GM12878 (cell line): ENCODE results near the gene GRM7. TPM values are rescaled to one million over a fixed set of nuclear protein-coding genes. Genes with fewer than 3 reads are reported as not detected.

Source experiments
- ATAC-seq: fragments of 200-7000 bp; cut with Tn5 transposase; 3 replicates; pipeline ENCODE4 v1.9.1; 2020; ENCODE audit warnings: mild to moderate bottlenecking, moderate library complexity
- BruUV-seq: library from RNA; stranded (reverse); fragments of 400-500 nt; replicated peaks from 2 replicates; lab custom pipeline; 2021; lab: Mats Ljungman, UMichigan
- CTCF ChIA-PET: fragments of 300-600 bp; sonication (Branson Sonifier 250); formaldehyde crosslinking; extraction: SDS; loops from one replicate; lab custom pipeline; 2021; ENCODE audit warnings: inconsistent platforms; lab: Yijun Ruan, JAX
- POLR2A ChIA-PET: fragments of 350-600 bp; formaldehyde crosslinking; extraction: SDS; loops from one replicate; lab custom pipeline; 2021; ENCODE audit warnings: inconsistent platforms; lab: Charles Lee
- RAD21 ChIA-PET: fragments of 300-600 bp; sonication (Branson Sonifier 250); formaldehyde crosslinking; loops from one replicate; lab custom pipeline; 2023; ENCODE audit warnings: antibody characterized with exemption; ENCODE audit not compliant: unreplicated experiment; lab: Charles Lee
- SMC1A ChIA-PET: fragments of 300-600 bp; sonication (Branson Sonifier 250); formaldehyde crosslinking; loops from one replicate; lab custom pipeline; 2023; ENCODE audit not compliant: unreplicated experiment, uncharacterized antibody; lab: Charles Lee
- DNase-seq: peaks from one replicate; pipeline ENCODE4 v3.0.0-alpha.2; 2011; ENCODE audit warnings: low read depth, low spot score
- FAIRE-seq: peaks from 3 replicates; lab custom pipeline; 2011; peaks lifted over from hg19 to GRCh38; lab: Jason Lieb, UNC
- H2AFZ ChIP-seq: 2 replicates; pipeline ENCODE4 v1.6.0; 2011; ENCODE audit warnings: low read depth, low read length, control low read depth; ENCODE audit not compliant: control insufficient read depth
- H3K27ac ChIP-seq: 2 replicates; pipeline ENCODE4 v1.5.1; 2011; ENCODE audit warnings: control low read depth; ENCODE audit not compliant: control insufficient read depth, insufficient read depth
- H3K27me3 ChIP-seq, 2 experiments: replicated peaks in 1 of 2; 2 replicates each; pipeline versions ENCODE4 v1.6.0 to v1.6.1; 2011; ENCODE audit warnings: low read length in 1 of 2; ENCODE audit not compliant: control insufficient read depth in 2 of 2, insufficient read depth in 2 of 2
- H3K36me3 ChIP-seq, 2 experiments: 2 replicates each; pipeline ENCODE4 v1.5.1; 2011; ENCODE audit warnings: low read length in 1 of 2; ENCODE audit not compliant: control insufficient read depth in 2 of 2, insufficient read depth in 2 of 2
- H3K4me1 ChIP-seq: 2 replicates; pipeline ENCODE4 v1.6.1; 2011; ENCODE audit warnings: mild to moderate bottlenecking, low read length, moderate library complexity, mixed read lengths; ENCODE audit not compliant: control insufficient read depth, insufficient read depth
- H3K4me2 ChIP-seq: 2 replicates; pipeline ENCODE4 v1.6.0; 2011; ENCODE audit warnings: control low read depth; ENCODE audit not compliant: control insufficient read depth, insufficient read depth
- H3K4me3 ChIP-seq: fragments of 200-600 bp; sonication (generic); 2 replicates; pipeline ENCODE4 v1.5.1; 2016
- H3K79me2 ChIP-seq: 2 replicates; pipeline ENCODE4 v1.6.0; 2011; ENCODE audit warnings: low read length; ENCODE audit not compliant: control insufficient read depth, insufficient read depth
- H3K9ac ChIP-seq: 2 replicates; pipeline ENCODE4 v1.8.0; 2011; ENCODE audit warnings: low read length, control low read depth, mixed read lengths; ENCODE audit not compliant: control insufficient read depth, insufficient read depth
- H3K9me3 ChIP-seq: replicated peaks from 3 replicates; pipeline ENCODE4 v1.5.1; 2011; ENCODE audit warnings: mild to moderate bottlenecking, low read length; ENCODE audit not compliant: control insufficient read depth, insufficient read depth
- H4K20me1 ChIP-seq: 2 replicates; pipeline ENCODE4 v1.6.0; 2011; ENCODE audit not compliant: control insufficient read depth, insufficient read depth
- HDAC6 ChIP-seq: fragments of 200-600 bp; sonication (generic); IDR thresholded peaks from one replicate; pipeline ENCODE4 v1.8.0; 2017; ENCODE audit warnings: antibody characterized with exemption; ENCODE audit not compliant: unreplicated experiment
- HDGF ChIP-seq: fragments of 450-650 bp; IDR thresholded peaks from 2 replicates; pipeline ENCODE4 v1.6.1; 2016; ENCODE audit warnings: antibody characterized with exemption
- JUND ChIP-seq: IDR thresholded peaks from 2 replicates; pipeline ENCODE4 v1.6.1; 2012; ENCODE audit warnings: low read depth, mild to moderate bottlenecking, low read length, improper control_type of control experiment, moderate library complexity
- MEF2B ChIP-seq: fragments of 450-650 bp; IDR thresholded peaks from 2 replicates; pipeline ENCODE4 v1.6.1; 2018; ENCODE audit warnings: mild to moderate bottlenecking, moderate library complexity; ENCODE audit not compliant: partially characterized antibody, poor library complexity, severe bottlenecking
- NFYA ChIP-seq: IDR thresholded peaks from 2 replicates; pipeline ENCODE4 v1.6.1; 2011; ENCODE audit warnings: low read depth, mild to moderate bottlenecking, low read length, improper control_type of control experiment, borderline replicate concordance
- POLR2AphosphoS5 ChIP-seq: IDR thresholded peaks from 2 replicates; pipeline ENCODE4 v1.6.1; 2011; ENCODE audit warnings: mild to moderate bottlenecking, low read length, inconsistent platforms
- POU2F2 ChIP-seq: IDR thresholded peaks from 3 replicates; pipeline ENCODE4 v1.6.1; 2011; ENCODE audit warnings: low read depth, mild to moderate bottlenecking, low read length, borderline replicate concordance
- SIX5 ChIP-seq: IDR thresholded peaks from 2 replicates; pipeline ENCODE4 v1.6.1; 2011; ENCODE audit warnings: mild to moderate bottlenecking, low read depth, low read length, moderate library complexity; ENCODE audit not compliant: severe bottlenecking
- SMARCA5 ChIP-seq: fragments of 450-650 bp; IDR thresholded peaks from 2 replicates; pipeline ENCODE4 v1.6.1; 2017; ENCODE audit warnings: mild to moderate bottlenecking
- TAF1 ChIP-seq: IDR thresholded peaks from 2 replicates; pipeline ENCODE4 v1.6.1; 2011; ENCODE audit warnings: mild to moderate bottlenecking, low read depth, low read length, borderline replicate concordance
- ZBED1 ChIP-seq: IDR thresholded peaks from 2 replicates; pipeline ENCODE4 v1.6.1; 2016; ENCODE audit warnings: borderline replicate concordance
- ZNF384 ChIP-seq: IDR thresholded peaks from 2 replicates; pipeline ENCODE4 v1.6.1; 2012; ENCODE audit warnings: low read depth, mild to moderate bottlenecking, low read length, improper control_type of control experiment, borderline replicate concordance
- ZSCAN29 ChIP-seq: fragments of 450-650 bp; IDR thresholded peaks from 2 replicates; pipeline ENCODE4 v1.6.1; 2017; ENCODE audit warnings: mild to moderate bottlenecking, moderate library complexity
- WGBS: methylation state at CpG from one replicate; pipeline ENCODE4 v1.1.6; 2016; ENCODE audit warnings: low lambda C conversion rate; ENCODE audit not compliant: insufficient replicate concordance, insufficient coverage; ENCODE audit errors: missing lambda C conversion rate; 5-methylcytosine and 5-hydroxymethylcytosine counted together
- in situ Hi-C: fragments of 300-500 bp; cut with MboI; formaldehyde crosslinking; loops from 9 replicates; pipeline ENCODE4 v1.14.3; 2018; ENCODE audit warnings: mixed read lengths
- intact Hi-C: fragments of 100-400 bp; cut with micrococcal nuclease; formaldehyde crosslinking; loops from one replicate; pipeline ENCODE4 v1.14.2; 2022; ENCODE audit not compliant: unreplicated experiment
- polyA plus RNA-seq, 11 experiments: library from polyadenylated mRNA; depleted of rRNA in 4 of 11; unstranded in 6 of 11; stranded (reverse) in 5 of 11; fragments of >200 nt; fragmentation: Nextera tagmentation in 4 of 11; fragmentation: Illumina TruSeq in 1 of 11; extraction: Ambion mirVana in 4 of 11; extraction: Trizol in 1 of 11; gene quantifications; 1 replicate in 1 of 11; 2 replicates in 10 of 11; pipeline versions ENCODE4 v1.2.1 to v1.2.3, GENCODE V29; 2011 to 2016; ENCODE audit warnings: inconsistent platforms in 2 of 11, missing spikeins in 2 of 11, low read depth in 1 of 11
- total RNA-seq, 4 experiments: library from RNA; depleted of rRNA in 3 of 4; stranded (reverse); fragments of >200 nt in 3 of 4; fragmentation: Illumina TruSeq in 1 of 4; extraction: Trizol in 1 of 4; gene quantifications; 2 replicates each; pipeline versions ENCODE4 v1.2.1 to v1.2.3, GENCODE V29; 2013 to 2021
- TF ChIP-seq, protein P1 (sequence below): fragments of 450-650 bp; IDR thresholded peaks from 2 replicates; pipeline ENCODE4 v1.6.1; 2017; ENCODE audit warnings: low read depth, mild to moderate bottlenecking, moderate library complexity
- TF ChIP-seq, protein P2 (sequence below): IDR thresholded peaks from 2 replicates; pipeline ENCODE4 v1.6.1; 2012; ENCODE audit warnings: low read depth, low read length, improper control_type of control experiment
- TF ChIP-seq, protein P3 (sequence below): IDR thresholded peaks from 2 replicates; pipeline ENCODE4 v1.6.1; 2011; ENCODE audit warnings: borderline replicate concordance, low read depth, mild to moderate bottlenecking, moderate library complexity, mixed read lengths, low read length; ENCODE audit not compliant: insufficient read depth; ENCODE audit errors: extremely low read length

GRM7 gene
- total and polyA plus RNA-seq, 10 of the 15 experiments (the other 5 are each of a cell fraction or from before 2014, with no cell fraction given), result not detected

DNA sequence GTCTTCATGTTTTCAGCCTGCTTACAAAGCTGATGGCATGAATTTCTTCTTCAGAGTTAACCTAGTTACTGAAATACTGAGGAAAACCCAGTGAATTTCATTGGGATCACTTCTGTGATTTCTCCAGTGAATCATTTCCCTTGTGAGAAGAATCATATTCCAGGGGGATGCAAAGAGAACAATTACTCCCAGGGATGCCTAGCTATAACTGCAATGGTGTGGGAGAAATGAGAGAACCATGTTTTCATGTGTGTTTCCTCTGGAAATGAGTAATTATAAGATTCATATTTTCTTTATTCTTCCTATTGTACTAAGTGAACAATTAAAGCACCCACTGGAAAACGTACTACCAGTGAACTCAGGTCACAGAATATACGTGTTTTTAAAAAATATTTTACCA is 485.4 kb downstream of the GRM7 start (continued):
- no peak for TF ChIP-seq MEF2B

DNA sequence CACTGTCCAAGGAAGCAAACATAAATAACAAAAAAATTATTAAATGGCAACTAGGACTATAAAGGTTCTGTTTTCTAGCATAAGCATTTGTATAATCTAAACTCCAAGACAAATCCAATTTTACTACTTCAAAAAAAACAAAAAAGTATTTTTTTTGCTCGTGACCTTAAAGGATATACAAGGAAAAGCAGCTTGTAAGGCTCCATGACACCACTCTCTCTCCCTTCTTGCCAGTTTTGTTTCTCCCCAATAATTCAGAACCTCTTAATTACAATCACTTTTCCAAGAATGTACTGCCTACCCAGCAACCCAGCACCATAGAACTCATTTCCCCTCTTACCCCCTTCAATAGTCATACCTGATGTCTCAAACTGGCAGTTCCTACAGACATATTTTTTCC is 496.2 kb downstream of the GRM7 start:
- RAD21 ChIA-PET, result no interaction called here
- ATAC-seq, result no peak

DNA sequence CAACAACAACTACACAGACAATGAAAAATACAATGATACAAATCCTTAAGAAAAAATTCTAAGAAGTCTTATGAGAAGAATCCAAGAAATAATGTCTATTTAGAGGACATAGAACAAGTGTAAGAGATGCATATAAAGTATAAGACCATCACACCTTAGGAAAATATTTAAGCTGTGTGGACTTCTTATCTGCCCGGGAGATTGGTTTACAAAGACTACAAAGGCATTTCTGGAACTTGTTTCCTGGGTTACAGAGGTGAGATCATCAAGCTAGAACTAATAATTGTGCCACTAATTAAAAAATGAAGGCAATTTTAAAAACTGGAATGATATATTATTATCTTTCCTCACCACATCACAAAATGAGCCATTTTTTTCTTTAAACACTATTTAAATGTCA is 507.1 kb downstream of the GRM7 start:
- in situ Hi-C loops (no loop called here), intact Hi-C loops (no loop called here)
- Histone ChIP-seq H4K20me1 (no peaks in the 10 kb centered on the region), H3K36me3 (no peaks in the 10 kb centered on the region), H2AFZ (no peak overlapping the region), H3K79me2 (no peaks in the 10 kb centered on the region), H3K4me2 (no peak overlapping the region), H3K27me3 (no peaks in the 10 kb centered on the region), H3K4me3 (no peak overlapping the region), H3K9me3 (no peaks in the 10 kb centered on the region), H3K9ac (no peak overlapping the region), H3K4me1 (no peaks in the 10 kb centered on the region), H3K27ac (no peak overlapping the region)
- ChIA-PET SMC1A (no interaction called here), RAD21 (no interaction called here), CTCF (no interaction called here), POLR2A (no interaction called here)
- FAIRE-seq (no peak), DNase-seq (no peak), ATAC-seq (no peak)
- BruUV-seq, result no TSS peak
- WGBS, result 7% methylated on average over 1 of the region's 1 CpG
- no peak for TF ChIP-seq SMARCA5
- TF ChIP-seq, protein P1, sequence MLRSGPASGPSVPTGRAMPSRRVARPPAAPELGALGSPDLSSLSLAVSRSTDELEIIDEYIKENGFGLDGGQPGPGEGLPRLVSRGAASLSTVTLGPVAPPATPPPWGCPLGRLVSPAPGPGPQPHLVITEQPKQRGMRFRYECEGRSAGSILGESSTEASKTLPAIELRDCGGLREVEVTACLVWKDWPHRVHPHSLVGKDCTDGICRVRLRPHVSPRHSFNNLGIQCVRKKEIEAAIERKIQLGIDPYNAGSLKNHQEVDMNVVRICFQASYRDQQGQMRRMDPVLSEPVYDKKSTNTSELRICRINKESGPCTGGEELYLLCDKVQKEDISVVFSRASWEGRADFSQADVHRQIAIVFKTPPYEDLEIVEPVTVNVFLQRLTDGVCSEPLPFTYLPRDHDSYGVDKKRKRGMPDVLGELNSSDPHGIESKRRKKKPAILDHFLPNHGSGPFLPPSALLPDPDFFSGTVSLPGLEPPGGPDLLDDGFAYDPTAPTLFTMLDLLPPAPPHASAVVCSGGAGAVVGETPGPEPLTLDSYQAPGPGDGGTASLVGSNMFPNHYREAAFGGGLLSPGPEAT, result no peak
- TF ChIP-seq TAF1, result no peak
- TF ChIP-seq NFYA, result no peak
- no peak for TF ChIP-seq ZNF384
- TF ChIP-seq JUND, result no peak
- TF ChIP-seq ZSCAN29, result no peak
- TF ChIP-seq, protein P2, sequence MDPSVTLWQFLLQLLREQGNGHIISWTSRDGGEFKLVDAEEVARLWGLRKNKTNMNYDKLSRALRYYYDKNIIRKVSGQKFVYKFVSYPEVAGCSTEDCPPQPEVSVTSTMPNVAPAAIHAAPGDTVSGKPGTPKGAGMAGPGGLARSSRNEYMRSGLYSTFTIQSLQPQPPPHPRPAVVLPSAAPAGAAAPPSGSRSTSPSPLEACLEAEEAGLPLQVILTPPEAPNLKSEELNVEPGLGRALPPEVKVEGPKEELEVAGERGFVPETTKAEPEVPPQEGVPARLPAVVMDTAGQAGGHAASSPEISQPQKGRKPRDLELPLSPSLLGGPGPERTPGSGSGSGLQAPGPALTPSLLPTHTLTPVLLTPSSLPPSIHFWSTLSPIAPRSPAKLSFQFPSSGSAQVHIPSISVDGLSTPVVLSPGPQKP, result no peak

More for the DNA sequence above, 496.2 kb downstream of the GRM7 start:
- no peak overlapping the region for H3K4me3 ChIP-seq
- BruUV-seq, result no TSS peak
- no peak overlapping the region for H2AFZ ChIP-seq
- H3K79me2 ChIP-seq, result no peaks in the 10 kb centered on the region
- DNase-seq (no peak), FAIRE-seq (no peak)
- H3K4me1 ChIP-seq, result no peaks in the 10 kb centered on the region
- H3K36me3 ChIP-seq, result no peaks in the 10 kb centered on the region
- WGBS, result 5% methylated on average over 1 of the region's 1 CpG
- no peak overlapping the region for H3K4me2 ChIP-seq
- intact Hi-C loops (no loop called here), in situ Hi-C loops (no loop called here)
- ChIA-PET POLR2A (no interaction called here), SMC1A (interaction anchor here (0.7 kb wide), 1 partner anchor 198 kb away, joined by 3 read pairs; no protein-coding TSS in a partner anchor), CTCF (interaction anchor here (0.8 kb wide), 1 partner anchor 250 kb away, joined by 3 read pairs; no protein-coding TSS in a partner anchor)
- no peak for TF ChIP-seq ZBED1
- TF ChIP-seq, protein P3, sequence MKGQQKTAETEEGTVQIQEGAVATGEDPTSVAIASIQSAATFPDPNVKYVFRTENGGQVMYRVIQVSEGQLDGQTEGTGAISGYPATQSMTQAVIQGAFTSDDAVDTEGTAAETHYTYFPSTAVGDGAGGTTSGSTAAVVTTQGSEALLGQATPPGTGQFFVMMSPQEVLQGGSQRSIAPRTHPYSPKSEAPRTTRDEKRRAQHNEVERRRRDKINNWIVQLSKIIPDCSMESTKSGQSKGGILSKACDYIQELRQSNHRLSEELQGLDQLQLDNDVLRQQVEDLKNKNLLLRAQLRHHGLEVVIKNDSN, result no peak
- no peak for TF ChIP-seq POLR2AphosphoS5
- no peak for TF ChIP-seq POU2F2
- TF ChIP-seq HDGF, result no peak
- TF ChIP-seq HDAC6, result no peak
- TF ChIP-seq SIX5, result no peak
- no peaks in the 10 kb centered on the region for H4K20me1 ChIP-seq
- no peak overlapping the region for H3K9ac ChIP-seq
- no peaks in the 10 kb centered on the region for H3K27me3 ChIP-seq
- H3K27ac ChIP-seq, result no peak overlapping the region
- H3K9me3 ChIP-seq, result no peaks in the 10 kb centered on the region
